GM04503 (cell line): Measurements from ENCODE around the gene MROH2A.
A peak's percentile ranks its signal among the peaks of the same experiment; 100 is the strongest.

Experiments used
- DNase-seq: peaks from one replicate; pipeline ENCODE4 v3.0.0-alpha.2; 2012; ENCODE audit warnings: low read depth

MROH2A gene

GRCh38 chr2:233838726-233839446 lies 60.8 kb downstream of the MROH2A start:
- no peak for DNase-seq

DNA sequence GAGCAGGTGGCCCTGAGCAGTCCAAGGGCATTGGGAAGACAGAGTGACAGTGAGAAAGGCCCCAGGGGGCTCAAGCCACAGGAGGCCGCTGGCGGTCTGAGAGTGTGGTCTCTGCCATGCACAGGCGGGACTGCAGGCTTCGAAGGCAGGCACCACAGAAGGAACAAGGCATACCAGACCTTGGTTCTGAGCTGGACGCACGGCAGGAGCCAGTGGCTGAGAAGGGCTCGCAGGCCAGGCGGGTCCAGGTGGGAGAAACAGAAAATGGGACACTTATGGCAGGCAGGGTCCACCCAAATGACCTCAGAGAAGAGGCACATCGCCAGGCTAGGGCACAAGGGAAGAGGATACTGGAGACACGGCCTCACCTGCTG lies 61.3 kb downstream of the MROH2A start:
- DNase-seq: no peak

DNA sequence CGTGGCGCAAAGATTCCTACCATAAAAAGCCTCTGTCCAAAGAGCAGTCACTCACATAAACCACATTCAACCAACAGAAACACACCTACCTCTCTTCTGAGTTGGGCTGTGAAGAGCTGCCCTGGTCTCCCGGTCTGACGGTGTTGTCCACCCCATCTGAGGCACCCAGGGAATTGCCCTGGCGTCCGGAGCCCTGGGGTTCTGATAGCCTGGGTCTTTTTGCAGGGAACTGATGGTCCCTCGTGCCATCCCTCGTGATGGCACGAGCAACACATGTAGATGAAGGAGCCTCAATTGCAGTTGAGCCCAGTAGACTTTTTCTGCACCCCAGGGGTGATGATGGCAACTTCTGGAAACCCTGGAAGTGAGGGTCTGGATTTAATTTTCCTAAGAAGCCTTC lies 62.4 kb downstream of the MROH2A start:
- no peak for DNase-seq

- DNase-seq: no peak
Measured at GRCh38 chr2:233841183-233841582, 63.1 kb downstream of the MROH2A start.

DNA sequence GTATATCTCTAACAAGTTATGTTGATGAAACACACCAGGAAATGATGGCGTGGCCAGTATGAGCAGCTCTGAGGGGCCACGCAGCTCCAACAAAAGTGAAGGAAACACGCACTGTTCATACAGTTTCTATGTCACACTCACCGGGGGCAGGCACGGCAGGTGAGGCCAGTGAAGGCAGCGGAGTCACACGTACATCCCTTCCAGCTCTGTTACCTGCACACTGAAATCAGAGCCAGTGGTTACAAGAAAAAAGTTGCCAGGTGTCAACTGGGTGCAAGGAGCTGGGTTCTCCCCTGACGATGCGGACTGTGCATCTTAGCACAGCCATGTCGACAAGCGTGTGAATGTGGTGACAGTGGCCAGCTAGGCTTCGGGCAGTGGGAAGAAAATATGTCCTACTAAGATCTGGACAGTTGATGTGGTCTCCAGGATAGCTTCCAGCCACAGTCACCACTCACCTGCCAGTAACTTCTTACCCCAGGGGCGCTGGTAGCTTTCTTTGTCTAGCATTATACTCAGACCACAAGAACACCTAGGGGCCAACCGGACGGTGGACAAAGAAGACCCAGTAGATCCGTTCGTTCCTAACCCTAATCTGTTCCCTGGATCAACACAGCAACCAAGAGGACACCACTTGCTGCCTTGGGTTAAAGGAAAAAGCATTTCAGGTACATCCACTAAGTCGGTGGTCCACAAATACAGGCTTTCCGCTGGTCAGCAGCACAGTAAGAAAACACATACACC lies 66.1 kb downstream of the MROH2A start:
- DNase-seq: no peak

DNA sequence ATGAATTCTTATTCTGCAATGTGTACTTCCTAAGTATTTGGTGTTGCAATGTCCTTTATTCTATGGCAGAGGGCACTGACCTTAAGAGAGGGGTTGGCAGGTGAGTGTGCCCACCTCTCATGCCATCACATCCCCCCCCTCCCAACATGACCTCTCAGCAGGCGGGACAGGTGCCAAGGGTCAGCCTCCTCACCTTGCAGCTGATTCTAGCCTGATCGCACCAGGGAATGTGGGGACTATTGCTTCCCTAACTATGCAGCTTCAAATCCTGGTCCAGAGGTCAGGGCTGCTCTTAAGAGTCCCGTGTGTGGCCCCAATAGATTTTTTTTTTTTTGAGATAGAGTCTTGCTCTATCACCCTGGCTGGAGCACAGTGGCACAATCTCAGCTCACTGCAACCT lies 66.7 kb downstream of the MROH2A start:
- no peak for DNase-seq

DNA sequence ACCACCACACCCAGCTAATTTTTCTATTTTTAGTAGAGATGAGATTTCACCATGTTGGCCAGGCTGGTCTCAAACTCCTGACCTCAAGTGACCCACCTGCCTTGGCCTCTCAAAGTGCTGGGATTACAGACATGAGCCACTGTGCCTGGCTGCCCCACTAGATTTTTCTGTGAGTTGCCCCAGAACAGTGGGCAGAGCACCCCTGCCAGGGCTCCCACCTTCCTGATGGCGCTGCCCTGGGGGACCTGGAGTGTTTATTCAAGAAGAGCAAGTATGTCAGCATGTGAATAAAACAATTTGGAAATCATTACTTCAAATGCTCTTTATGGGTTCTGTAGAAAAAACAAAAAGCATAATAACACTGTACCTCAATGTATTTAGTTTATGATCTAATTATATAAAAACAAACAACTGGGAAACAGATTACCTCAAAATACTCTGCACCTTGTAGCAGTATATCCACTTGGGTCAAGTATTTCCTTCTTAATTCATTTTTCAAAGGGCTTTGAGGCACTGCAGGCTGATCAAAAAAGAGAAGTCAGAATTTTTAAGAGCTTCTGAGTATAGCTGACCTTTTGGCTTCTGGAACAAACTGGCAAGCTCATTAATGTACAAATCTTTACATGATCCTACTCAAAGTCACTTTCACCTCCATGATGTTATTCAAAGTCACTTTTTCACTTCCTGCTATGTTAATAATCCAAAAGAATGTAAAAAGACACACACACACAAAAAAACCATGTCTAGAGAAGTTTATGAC lies 67.4 kb downstream of the MROH2A start:
- DNase-seq: no peak

GRCh38 chr2:233846387-233847247 lies 68.5 kb downstream of the MROH2A start:
- DNase-seq: no peak

DNA sequence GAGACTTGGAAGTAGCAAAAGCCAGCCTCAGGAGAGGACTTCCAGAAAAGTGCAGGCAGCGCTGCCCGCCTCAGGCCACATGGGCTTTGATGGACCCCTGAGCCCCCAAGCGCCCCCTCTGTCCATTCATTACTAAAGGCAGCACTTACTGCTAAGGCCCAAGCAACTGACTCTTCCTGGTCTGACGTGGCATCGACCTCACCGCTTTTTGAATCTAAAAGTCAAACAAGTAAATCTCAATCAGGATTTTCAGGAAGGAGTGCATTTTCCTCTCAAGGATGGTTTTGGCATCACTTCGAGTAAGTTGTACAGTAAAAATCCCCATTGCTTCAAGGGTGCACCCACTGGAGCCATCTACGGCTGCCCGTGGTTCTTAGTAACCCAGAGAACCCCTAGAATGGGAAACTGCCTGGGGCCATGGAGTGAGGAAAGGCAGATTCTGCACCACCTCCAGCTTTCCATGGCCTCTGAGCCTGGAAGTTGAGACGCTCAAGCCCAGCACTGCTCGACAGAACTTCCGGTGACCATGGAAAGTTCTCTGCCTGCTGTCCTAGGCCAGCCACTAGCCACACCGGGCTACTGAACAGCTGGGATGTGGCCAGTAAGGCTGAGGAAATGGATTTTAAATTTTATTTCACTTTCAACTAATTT lies 69.2 kb downstream of the MROH2A start:
- no peak for DNase-seq

GRCh38 chr2:233848276-233848675 lies 70.1 kb downstream of the MROH2A start:
- no peak for DNase-seq

DNA sequence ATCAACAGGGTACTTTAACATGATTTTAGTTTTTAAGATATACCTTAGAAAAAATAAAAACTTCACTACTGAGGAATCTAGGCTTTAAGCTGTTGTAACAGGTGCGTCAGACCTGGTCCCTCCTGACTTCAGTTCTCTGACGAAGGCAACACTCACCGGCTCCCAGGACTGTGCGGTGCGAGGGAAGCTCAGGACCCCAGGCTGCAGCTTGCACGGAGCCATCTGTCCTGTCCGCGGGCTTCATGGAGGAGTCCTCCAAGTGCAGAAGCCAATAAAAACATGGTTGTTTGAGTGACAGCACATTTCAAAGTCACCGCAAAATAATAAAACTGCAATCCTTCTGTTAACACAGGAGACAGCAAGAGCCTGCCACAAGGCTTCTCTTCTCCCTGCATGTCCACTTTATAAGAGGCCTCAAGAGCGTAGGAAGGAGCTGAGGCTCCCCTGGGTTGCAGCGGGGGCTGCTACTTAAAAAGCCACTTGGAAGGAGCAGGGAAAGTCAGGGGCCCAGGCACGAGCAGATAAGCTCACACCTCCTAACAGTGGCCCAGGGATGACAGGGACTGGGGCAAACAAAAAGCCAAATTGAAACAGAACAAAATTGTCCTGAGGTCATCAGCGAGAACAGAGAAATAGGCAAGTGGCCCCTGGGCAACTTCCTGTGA lies 71.6 kb downstream of the MROH2A start:
- DNase-seq: no peak

DNA sequence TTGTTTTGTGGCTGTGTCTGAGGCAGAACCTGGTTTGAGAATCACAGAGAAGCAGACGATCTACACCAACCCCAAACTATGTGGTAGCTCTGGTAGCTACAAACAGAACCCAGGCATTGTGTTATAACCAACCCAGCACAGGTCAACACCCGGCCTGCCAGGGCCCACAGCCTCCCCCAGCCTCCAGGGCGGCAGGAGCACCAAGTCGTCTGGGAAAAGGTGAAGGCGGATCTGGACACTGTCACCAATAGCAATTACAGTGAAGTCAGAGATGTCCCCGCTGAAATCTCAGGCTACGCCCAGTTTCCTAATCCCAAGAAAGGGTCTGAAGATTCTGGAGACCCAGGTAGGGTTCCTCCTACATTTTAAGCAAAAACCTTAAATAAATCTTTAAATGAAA lies 72.6 kb downstream of the MROH2A start:
- DNase-seq: no peak

DNA sequence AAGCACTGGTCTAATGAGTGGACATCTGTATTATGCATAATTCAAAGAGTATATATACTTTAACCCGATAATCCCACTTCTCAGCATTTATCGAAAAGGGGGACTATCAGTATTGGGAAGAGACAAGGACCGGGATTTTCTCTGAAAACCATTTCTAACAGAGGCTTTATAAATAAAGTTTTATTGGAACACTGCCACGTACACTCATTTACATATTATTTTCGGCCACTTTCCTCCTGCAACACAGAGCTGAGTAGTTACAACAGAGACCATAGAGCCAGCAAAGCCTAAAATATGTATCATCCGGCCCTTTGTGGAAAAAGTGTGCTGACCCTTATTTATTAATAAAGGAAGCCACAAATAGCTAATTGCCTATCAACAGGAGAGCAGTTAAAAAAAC lies 73.0 kb downstream of the MROH2A start:
- no peak for DNase-seq

GRCh38 chr2:233852056-233852455 lies 73.9 kb downstream of the MROH2A start:
- no peak for DNase-seq

DNA sequence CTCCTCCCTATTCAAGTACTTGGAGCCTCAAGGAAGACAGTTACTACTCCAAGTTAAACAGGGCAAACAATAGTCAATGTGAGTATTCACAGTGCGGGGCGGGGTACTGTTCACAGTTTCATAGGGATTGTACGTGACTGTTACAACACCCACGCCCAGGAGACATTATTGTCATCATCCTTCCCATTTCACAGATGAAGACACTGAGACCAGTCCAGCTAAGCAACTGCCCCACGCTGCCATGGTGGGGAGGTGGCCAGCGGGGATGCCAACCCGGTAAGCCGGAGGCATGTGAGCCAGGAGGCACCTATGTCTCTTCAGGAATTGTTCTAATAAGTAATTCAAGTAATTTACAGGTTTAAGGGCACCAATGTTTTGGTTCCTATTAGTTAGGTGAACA lies 75.2 kb downstream of the MROH2A start:
- DNase-seq: no peak

DNA sequence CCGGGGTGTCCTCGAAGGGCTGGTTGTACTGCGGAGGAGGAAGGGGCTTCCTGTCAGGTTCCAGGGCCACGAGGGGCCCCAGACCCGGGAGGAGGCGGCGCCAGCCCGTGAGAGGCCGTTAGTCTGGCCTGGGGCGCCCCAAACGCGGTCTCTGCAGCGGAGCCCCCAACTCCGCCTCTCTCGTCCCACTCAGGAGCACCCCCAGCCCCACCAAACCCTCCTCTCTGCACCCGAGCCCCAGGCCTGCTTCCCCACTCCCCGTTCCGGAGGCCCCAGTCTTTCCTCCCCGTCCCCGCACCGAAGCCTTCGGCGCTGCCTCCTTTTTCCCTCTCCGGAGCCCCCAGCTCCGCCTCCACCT lies 75.7 kb downstream of the MROH2A start:
- DNase-seq: no peak

- peak; percentile 69 for DNase-seq
Measured at GRCh38 chr2:233854241-233854981, 76.3 kb downstream of the MROH2A start, which contains the start of gene HJURP. Gene HJURP, minus strand, starts transcription at chr2:233854535. Its CDS starts 35 bp downstream, at chr2:233854500.

DNA sequence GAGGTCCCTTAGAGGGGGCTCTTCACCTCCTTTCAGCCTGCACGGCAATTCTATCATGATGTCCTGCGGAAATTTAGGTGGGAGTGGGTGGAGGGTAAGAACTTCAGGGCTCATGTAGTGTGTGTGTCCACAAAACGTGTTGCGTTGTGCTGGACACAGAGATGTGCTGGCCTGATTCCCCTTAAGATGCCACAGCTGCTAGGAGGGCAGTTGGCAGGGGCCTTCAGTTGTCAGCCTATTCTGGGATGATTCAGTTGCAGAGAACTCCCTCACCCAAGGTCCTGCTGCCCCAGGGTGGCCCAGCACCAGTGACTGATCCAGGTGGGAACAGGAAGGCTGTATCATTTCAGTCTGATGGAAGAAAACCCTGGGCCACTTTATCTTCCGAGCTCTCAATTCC lies 77.2 kb downstream of the MROH2A start:
- DNase-seq: no peak

GRCh38 chr2:233856184-233856583 lies 78.1 kb downstream of the MROH2A start:
- no peak for DNase-seq

GRCh38 chr2:233857511-233858141 lies 79.5 kb downstream of the MROH2A start:
- no peak for DNase-seq
